OCI-LY3 (cell line): ENCODE results near the gene NBPF3.
"Not testable (repeated sequence)": the region's sequence is repeated elsewhere in the genome, so short reads cannot be mapped to it uniquely, and the experiment has no call there.

Experiments used
- H2AFZ ChIP-seq: fragments of 200-600, 300-600 bp; shearing (Covaris generic); 2 replicates; pipeline ENCODE4 v1.6.0; 2014; ENCODE audit warnings: antibody characterized with exemption, low read depth, low read length
- H3K27ac ChIP-seq: fragments of 200-600, 300-600 bp; sonication (generic); 2 replicates; pipeline ENCODE4 v1.5.1; 2014; ENCODE audit warnings: mild to moderate bottlenecking, low read length, moderate library complexity, mixed read lengths
- H3K27me3 ChIP-seq: fragments of 200-600, 300-600 bp; sonication (generic); 2 replicates; pipeline ENCODE4 v1.6.1; 2014; ENCODE audit warnings: low read depth, low read length, mixed read lengths
- H3K36me3 ChIP-seq: fragments of 200-600, 300-600 bp; sonication (generic); replicated peaks from 2 replicates; pipeline ENCODE3; 2014; ENCODE audit warnings: low read depth, low read length, mixed read lengths
- H3K4me1 ChIP-seq: fragments of 300-600, 200-600 bp; sonication (generic); 2 replicates; pipeline ENCODE4 v1.6.1; 2014; ENCODE audit warnings: low read length, mixed read lengths
- H3K4me2 ChIP-seq: fragments of 200-600, 300-600 bp; sonication (generic); 2 replicates; pipeline ENCODE4 v1.6.1; 2014; ENCODE audit warnings: low read length, mixed read lengths
- H3K4me3 ChIP-seq: fragments of 300-600, 200-600 bp; sonication (generic); 2 replicates; pipeline ENCODE4 v1.5.1; 2014; ENCODE audit warnings: antibody characterized with exemption, mild to moderate bottlenecking, low read length, moderate library complexity
- H3K79me2 ChIP-seq: fragments of 300-600, 200-600 bp; shearing (Covaris generic); 2 replicates; pipeline ENCODE4 v1.6.1; 2014; ENCODE audit warnings: mild to moderate bottlenecking, low read length, mixed read lengths
- H3K9ac ChIP-seq: fragments of 300-600, 200-600 bp; shearing (Covaris generic); 2 replicates; pipeline ENCODE4 v1.6.0; 2014; ENCODE audit warnings: mild to moderate bottlenecking, low read length, moderate library complexity
- H3K9me3 ChIP-seq: fragments of 200-600, 300-600 bp; shearing (Covaris generic); 2 replicates; pipeline ENCODE4 v1.6.1; 2014; ENCODE audit warnings: low read length, mixed read lengths; ENCODE audit not compliant: insufficient read depth
- H4K20me1 ChIP-seq: fragments of 200-600, 300-600 bp; sonication (generic); 2 replicates; pipeline ENCODE4 v1.6.1; 2016; ENCODE audit warnings: low read length, mixed read lengths; ENCODE audit not compliant: insufficient read depth
- CTCF ChIP-seq: fragments of 200-600, 300-600 bp; sonication (generic); IDR thresholded peaks from 2 replicates; pipeline ENCODE4 v1.5.1; 2014; ENCODE audit warnings: antibody characterized with exemption, low read length, low read depth
- EZH2phosphoT487 ChIP-seq: fragments of 200-600 bp; shearing (Covaris generic); IDR thresholded peaks from 2 replicates; pipeline ENCODE4 v1.6.1; 2018; ENCODE audit warnings: antibody characterized with exemption, mixed run types, low read depth

NBPF3 gene

GRCh38 chr1:21478356-21478755 lies 38.4 kb downstream of the NBPF3 start:
- no peak overlapping the region for H3K27ac ChIP-seq
- H3K9ac ChIP-seq, result no peak overlapping the region
- no peak for TF ChIP-seq CTCF
- TF ChIP-seq EZH2phosphoT487, result no peak
- no peaks in the 10 kb centered on the region for H3K79me2 ChIP-seq
- no peak overlapping the region for H2AFZ ChIP-seq
- no peak overlapping the region for H3K4me2 ChIP-seq
- no peaks in the 10 kb centered on the region for H4K20me1 ChIP-seq
- no peaks in the 10 kb centered on the region for H3K4me1 ChIP-seq
- no peak overlapping the region for H3K4me3 ChIP-seq
- H3K9me3 ChIP-seq, result no peaks in the 10 kb centered on the region
- no peaks in the 10 kb centered on the region for H3K27me3 ChIP-seq
- H3K36me3 ChIP-seq, result no peaks in the 10 kb centered on the region

- H3K27me3 ChIP-seq, H3K9me3 ChIP-seq, H3K4me2 ChIP-seq, H3K4me1 ChIP-seq, H3K36me3 ChIP-seq, H3K79me2 ChIP-seq, H3K9ac ChIP-seq, H3K27ac ChIP-seq, H3K4me3 ChIP-seq, H4K20me1 ChIP-seq, H2AFZ ChIP-seq: not testable (repeated sequence)
Observed at GRCh38 chr1:21483881-21484280, 43.9 kb downstream of the NBPF3 start.

GRCh38 chr1:21489146-21489545 lies 49.2 kb downstream of the NBPF3 start:
- no peaks in the 10 kb centered on the region for H3K9me3 ChIP-seq
- H3K4me3 ChIP-seq, result peak overlapping the region; percentile 71
- H4K20me1 ChIP-seq, result no peaks in the 10 kb centered on the region
- peak overlapping the region; percentile 66; the same call in 1 of the 2 replicates for H2AFZ ChIP-seq
- peak overlapping the region; percentile 70 for H3K4me2 ChIP-seq
- no peak overlapping the region for H3K27ac ChIP-seq
- H3K79me2 ChIP-seq, result no peaks in the 10 kb centered on the region
- H3K36me3 ChIP-seq, result no peaks in the 10 kb centered on the region
- 0 out of 2 replicates have a peak, but pooled peaks cover 3% of the 10 kb centered on the region for H3K4me1 ChIP-seq
- peaks cover 5% of the 10 kb centered on the region; the same call in 1 of the 2 replicates for H3K27me3 ChIP-seq
- no peak for TF ChIP-seq CTCF
- no peak for TF ChIP-seq EZH2phosphoT487
- peak overlapping the region; percentile 13; the same call in 1 of the 2 replicates for H3K9ac ChIP-seq

- Histone ChIP-seq H3K4me3 (no peak overlapping the region), H3K79me2 (no peaks in the 10 kb centered on the region), H2AFZ (no peak overlapping the region), H4K20me1 (no peaks in the 10 kb centered on the region), H3K27me3 (peaks cover 5% of the 10 kb centered on the region; the same call in 1 of the 2 replicates), H3K4me2 (no peak overlapping the region), H3K36me3 (no peaks in the 10 kb centered on the region), H3K27ac (no peak overlapping the region), H3K9me3 (no peaks in the 10 kb centered on the region), H3K9ac (no peak overlapping the region), H3K4me1 (peaks cover 14% of the 10 kb centered on the region)
- TF ChIP-seq EZH2phosphoT487 (no peak), CTCF (no peak; the same call in 1 of the 2 replicates)
Observed at GRCh38 chr1:21490774-21491487, 51.0 kb downstream of the NBPF3 start.
